Middle frontal gyrus (tissue), 1 donor: ENCODE data around the gene TTLL5.

Experiments used
- DNase-seq: peaks from one replicate; pipeline ENCODE4 v3.0.0-alpha.2; 2015; ENCODE audit warnings: low spot score; ENCODE audit errors: extremely low spot score

TTLL5 gene

GRCh38 chr14:75984674-75985073 lies 323.6 kb downstream of the TTLL5 start:
- no peak for DNase-seq

GRCh38 chr14:75985618-75986438 lies 324.8 kb downstream of the TTLL5 start, which contains the start of gene IFT43:
Gene IFT43 (plus strand): TSS chr14:75985763. CDS start chr14:75985787, 24 bp downstream.
- DNase-seq = peak; percentile 81

- no peak for DNase-seq
These were observed 325.4 kb downstream of the TTLL5 start for GRCh38 chr14:75986439-75986765.

GRCh38 chr14:75987201-75987970 lies 326.3 kb downstream of the TTLL5 start:
- no peak for DNase-seq

GRCh38 chr14:75989134-75989533 lies 328.1 kb downstream of the TTLL5 start:
- no peak for DNase-seq

GRCh38 chr14:75990297-75990696 lies 329.3 kb downstream of the TTLL5 start:
- no peak for DNase-seq

GRCh38 chr14:75991753-75992152 lies 330.7 kb downstream of the TTLL5 start:
- DNase-seq = no peak

GRCh38 chr14:75993567-75994041 lies 332.6 kb downstream of the TTLL5 start:
- no peak for DNase-seq

- DNase-seq = no peak
These were observed 334.5 kb downstream of the TTLL5 start for GRCh38 chr14:75995372-75996041.

- DNase-seq = no peak
These were observed 335.4 kb downstream of the TTLL5 start for GRCh38 chr14:75996488-75996887.

GRCh38 chr14:75999511-76000190 lies 338.6 kb downstream of the TTLL5 start:
- DNase-seq = no peak

GRCh38 chr14:76002383-76002782 lies 341.3 kb downstream of the TTLL5 start:
- DNase-seq = no peak
